HUES48 (cell line): ENCODE measurements around the gene ITK.

Experiments used
- H3K27ac ChIP-seq: one replicate; pipeline ENCODE4 v1.7.0; 2013; ENCODE audit warnings: low read depth, low read length, inconsistent platforms
- H3K27me3 ChIP-seq: 2 replicates; pipeline ENCODE4 v1.6.1; 2013; ENCODE audit warnings: mild to moderate bottlenecking, low read length; ENCODE audit not compliant: control insufficient read depth, insufficient read depth
- H3K36me3 ChIP-seq: 2 replicates; pipeline ENCODE4 v1.6.1; 2013; ENCODE audit warnings: low read length; ENCODE audit not compliant: control insufficient read depth, insufficient read depth
- H3K4me1 ChIP-seq: 2 replicates; pipeline ENCODE4 v1.6.1; 2013; ENCODE audit warnings: mild to moderate bottlenecking, low read length; ENCODE audit not compliant: control insufficient read depth, insufficient read depth
- H3K4me3 ChIP-seq: 2 replicates; pipeline ENCODE4 v1.5.1; 2013; ENCODE audit warnings: mild to moderate bottlenecking, low read depth, low read length
- H3K9ac ChIP-seq: 2 replicates; pipeline ENCODE4 v1.6.1; 2013; ENCODE audit warnings: mild to moderate bottlenecking, low read depth, low read length, moderate library complexity
- H3K9me3 ChIP-seq: 2 replicates; pipeline ENCODE4 v1.6.1; 2013; ENCODE audit warnings: low read length; ENCODE audit not compliant: control insufficient read depth, insufficient read depth

ITK gene

DNA sequence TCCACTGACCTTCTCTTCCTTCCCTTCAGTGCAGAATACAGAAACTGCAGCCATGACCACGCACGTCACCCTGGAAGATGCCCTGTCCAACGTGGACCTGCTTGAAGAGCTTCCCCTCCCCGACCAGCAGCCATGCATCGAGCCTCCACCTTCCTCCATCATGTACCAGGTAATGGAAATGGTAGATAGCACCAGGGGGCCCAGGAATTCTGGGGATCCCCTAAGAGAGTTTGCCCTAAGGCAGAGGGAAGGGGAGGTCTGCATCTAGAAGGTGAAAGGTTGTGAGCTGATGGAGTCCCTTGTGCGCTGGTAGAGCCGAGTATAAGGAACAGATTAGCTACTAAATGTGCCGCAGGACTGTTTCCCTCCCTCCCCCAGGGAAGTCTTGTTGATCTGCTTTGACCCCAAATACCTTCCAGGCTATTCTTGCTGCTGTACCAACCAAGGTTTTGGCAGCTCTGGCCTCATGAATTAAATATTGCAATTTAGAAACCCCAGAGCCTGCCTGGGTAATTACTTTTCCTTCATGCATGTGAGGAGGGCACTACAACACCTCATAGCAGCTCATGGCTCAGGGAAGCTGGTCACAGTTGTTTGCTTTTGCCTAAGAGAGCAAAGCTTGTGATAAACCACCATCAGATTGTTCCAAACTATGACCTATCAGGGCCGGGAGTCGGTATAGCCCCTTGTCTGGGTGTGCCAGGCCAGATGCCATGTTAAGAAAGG is 104.8 kb downstream of the ITK start:
- peaks cover 22% of the 10 kb centered on the region for H3K36me3 ChIP-seq
- H3K4me3 ChIP-seq = no peak overlapping the region
- no peaks in the 10 kb centered on the region for H3K9me3 ChIP-seq
- H3K27ac ChIP-seq = no peak overlapping the region
- no peaks in the 10 kb centered on the region for H3K27me3 ChIP-seq
- no peak overlapping the region for H3K9ac ChIP-seq
- no peaks in the 10 kb centered on the region for H3K4me1 ChIP-seq

DNA sequence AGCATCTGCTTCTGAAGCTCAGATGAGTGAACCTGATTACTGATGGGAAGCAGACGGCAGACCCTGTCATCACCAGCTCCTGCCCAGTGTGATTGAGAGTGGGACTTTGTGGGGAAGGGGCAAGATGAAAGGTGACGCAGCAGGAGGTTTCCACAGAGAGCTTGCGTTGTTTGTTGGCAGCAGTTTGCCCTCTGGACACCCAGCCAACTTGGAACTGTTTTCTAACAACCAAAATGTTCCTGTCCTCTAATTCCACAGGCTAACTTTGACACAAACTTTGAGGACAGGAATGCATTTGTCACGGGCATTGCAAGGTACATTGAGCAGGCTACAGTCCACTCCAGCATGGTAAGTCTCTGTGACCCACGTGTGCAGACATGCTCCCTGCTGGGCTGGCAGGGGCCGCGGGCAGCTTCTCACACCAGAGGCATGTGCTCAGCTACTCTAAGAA is 106.1 kb downstream of the ITK start:
- H3K27ac ChIP-seq = no peak overlapping the region
- H3K4me3 ChIP-seq = no peak overlapping the region
- H3K9ac ChIP-seq = no peak overlapping the region
- no peaks in the 10 kb centered on the region for H3K27me3 ChIP-seq
- H3K4me1 ChIP-seq = no peaks in the 10 kb centered on the region
- H3K9me3 ChIP-seq = no peaks in the 10 kb centered on the region
- peaks cover 33% of the 10 kb centered on the region for H3K36me3 ChIP-seq

DNA sequence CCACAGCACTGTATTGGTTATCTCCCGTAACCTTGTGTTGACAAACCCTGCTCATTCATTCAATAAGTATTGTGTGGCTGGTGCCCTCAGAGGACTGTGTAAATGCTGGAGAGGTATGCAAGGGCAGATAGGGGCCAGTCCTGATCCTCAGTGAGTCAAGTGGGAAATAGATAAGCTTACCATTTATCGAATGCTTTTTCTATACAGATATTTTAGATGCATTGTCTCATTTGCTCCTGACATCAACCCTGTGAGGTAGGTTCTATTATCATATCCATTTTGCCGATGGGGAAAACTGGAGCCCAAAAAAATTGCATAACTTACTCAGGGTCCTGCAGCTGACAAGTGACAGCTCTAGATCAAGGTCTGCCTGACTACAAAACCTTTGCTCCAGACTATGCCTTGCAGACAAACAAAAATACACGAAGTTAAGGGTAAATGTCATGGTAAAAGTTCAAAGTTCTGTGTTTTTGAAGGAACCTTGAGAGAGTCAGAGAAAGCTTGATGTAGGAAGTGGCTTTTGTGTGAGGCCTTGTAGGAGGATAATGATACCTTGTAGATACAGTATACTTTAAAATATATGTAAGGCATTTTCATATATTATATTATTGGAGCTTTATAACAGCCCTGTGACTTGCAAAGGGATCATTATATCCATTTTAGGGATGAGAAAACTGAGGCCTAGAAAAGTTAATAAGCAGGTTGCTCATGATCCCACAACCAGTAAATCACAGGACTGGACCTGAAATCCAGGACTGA is 107.9 kb downstream of the ITK start:
- no peaks in the 10 kb centered on the region for H3K4me1 ChIP-seq
- no peak overlapping the region for H3K27ac ChIP-seq
- no peaks in the 10 kb centered on the region for H3K9me3 ChIP-seq
- no peak overlapping the region for H3K4me3 ChIP-seq
- no peaks in the 10 kb centered on the region for H3K27me3 ChIP-seq
- no peak overlapping the region for H3K9ac ChIP-seq
- H3K36me3 ChIP-seq = peaks cover 33% of the 10 kb centered on the region

DNA sequence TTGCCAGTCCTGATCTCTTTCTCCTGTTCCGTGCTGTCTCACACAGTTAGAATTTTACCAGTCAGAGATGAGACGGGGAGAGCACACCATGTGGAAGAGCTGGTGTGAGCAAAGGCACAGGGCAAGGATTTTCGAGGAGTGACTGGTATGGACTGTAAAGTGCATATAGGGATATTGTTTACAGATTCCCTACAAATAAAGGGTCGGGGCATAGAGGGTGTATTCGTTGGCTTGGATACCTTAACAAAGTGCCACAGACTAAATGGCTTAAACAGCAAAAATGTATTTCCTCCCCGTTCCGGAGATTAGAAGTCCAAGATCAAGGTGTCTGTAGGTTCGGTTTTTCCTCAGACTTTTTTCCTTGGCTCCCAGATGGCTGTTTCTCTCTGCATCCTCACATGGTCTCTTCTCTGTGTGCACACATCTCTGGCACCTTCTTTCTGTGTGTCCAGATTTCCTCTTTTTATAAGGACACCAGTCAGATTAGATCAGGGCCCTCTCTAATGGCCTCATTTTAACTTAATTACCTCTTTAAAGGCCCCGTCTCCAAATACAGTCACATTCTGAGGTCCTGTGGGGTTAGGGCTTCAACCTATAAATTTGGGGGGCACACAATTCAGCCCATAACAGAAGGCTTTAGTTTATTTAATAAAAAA is 108.7 kb downstream of the ITK start:
- Histone ChIP-seq H3K36me3 (peaks cover 33% of the 10 kb centered on the region), H3K4me3 (no peak overlapping the region), H3K9ac (no peak overlapping the region), H3K27ac (no peak overlapping the region), H3K9me3 (no peaks in the 10 kb centered on the region), H3K27me3 (no peaks in the 10 kb centered on the region), H3K4me1 (no peaks in the 10 kb centered on the region)

DNA sequence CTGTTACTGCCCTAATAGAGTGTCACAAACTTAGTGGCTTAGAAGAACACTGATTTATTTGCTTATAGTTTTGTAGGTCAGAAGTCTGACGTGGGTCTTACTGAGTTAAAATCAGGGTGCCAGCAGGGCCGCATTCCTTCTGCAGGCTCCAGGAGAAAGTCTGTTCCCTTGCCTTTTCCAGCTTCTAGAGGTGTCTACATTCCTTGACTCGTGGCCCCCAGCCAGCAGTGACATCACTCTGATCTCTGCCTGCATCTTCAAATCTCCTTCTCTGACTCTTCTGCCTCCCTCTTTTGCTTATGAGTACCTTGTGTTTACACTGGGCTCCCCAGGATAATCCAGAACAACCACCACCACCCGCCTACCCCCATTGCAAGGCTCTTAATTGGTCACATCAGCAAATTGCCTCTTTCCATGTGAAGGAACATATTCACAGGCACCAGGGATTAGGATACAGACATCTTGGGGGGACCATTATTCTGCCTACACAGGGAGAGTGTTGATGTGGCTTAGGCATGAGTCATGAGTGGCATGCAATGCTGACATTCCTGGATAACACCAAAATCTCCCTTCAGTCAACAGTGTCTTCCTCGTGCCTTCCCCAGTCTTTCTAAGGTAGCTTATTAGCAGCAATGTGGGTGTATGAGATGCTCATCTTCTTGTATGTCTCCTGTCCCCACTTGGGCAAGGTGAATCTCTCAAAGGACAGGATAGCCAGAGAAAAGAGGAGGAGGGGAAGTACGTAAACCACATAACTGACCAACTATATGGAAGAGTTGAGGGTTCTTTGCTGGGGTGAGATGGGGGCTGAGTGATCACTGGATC is 109.7 kb downstream of the ITK start:
- no peaks in the 10 kb centered on the region for H3K4me1 ChIP-seq
- no peaks in the 10 kb centered on the region for H3K9me3 ChIP-seq
- H3K36me3 ChIP-seq = peaks cover 33% of the 10 kb centered on the region
- no peak overlapping the region for H3K4me3 ChIP-seq
- H3K27ac ChIP-seq = no peak overlapping the region
- H3K27me3 ChIP-seq = no peaks in the 10 kb centered on the region
- no peak overlapping the region for H3K9ac ChIP-seq

DNA sequence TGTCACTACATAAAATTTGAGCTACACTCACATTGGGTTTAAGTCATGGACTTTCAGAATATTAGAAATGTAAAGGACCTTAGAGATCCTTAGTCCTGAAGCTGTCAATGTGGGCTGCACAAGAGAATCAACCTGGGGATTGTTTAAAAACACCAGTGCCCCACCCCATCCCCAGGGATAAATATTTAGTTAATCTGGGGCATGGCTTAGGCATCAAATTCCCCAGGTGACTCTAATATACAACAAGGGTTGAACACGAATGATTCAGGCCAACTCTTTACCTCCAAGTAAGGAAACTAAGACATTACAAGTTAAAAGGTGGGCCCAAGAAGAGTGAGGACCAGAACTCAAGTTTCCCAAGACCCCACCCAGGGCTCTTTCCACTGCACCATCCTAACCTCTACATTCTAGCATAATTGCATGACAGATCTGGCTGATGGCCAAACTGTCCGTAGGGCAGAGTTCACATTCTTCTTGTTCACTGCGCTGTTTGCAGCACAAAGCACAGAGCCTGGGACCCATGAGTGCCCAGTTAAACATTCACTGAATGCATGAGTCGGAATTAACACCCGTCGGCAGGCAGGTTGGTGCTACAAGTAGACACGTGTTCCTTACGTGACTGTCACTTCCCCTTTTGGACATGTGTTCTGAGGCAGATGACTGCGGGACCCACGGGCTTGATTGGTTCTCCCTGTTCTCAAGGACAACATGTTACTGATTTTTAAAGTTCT is 110.5 kb downstream of the ITK start:
- Histone ChIP-seq H3K9ac (no peak overlapping the region), H3K4me1 (no peaks in the 10 kb centered on the region), H3K4me3 (no peak overlapping the region), H3K27ac (no peak overlapping the region), H3K27me3 (no peaks in the 10 kb centered on the region), H3K9me3 (no peaks in the 10 kb centered on the region), H3K36me3 (peaks cover 33% of the 10 kb centered on the region)

DNA sequence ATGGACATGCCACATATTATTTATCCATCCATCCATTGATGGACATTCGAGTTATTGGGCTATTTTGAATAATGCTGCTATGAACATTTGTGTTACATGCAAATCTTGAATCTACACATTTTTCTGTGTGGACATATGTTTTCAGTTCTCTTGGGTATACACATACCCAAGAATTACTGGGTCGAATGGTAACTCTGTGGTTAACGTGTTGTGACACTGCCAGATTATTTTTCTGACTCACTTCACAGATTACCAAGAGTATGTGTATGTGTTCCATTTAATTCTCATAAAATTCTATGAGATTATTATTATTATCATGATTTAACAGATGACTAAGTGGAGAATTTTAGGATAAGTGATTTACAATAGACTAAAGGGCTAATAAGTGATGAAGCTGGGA is 112.0 kb downstream of the ITK start:
- H3K36me3 ChIP-seq = peaks cover 25% of the 10 kb centered on the region
- no peak overlapping the region for H3K27ac ChIP-seq
- no peak overlapping the region for H3K9ac ChIP-seq
- H3K4me3 ChIP-seq = no peak overlapping the region
- H3K4me1 ChIP-seq = no peaks in the 10 kb centered on the region
- no peaks in the 10 kb centered on the region for H3K27me3 ChIP-seq
- no peaks in the 10 kb centered on the region for H3K9me3 ChIP-seq

DNA sequence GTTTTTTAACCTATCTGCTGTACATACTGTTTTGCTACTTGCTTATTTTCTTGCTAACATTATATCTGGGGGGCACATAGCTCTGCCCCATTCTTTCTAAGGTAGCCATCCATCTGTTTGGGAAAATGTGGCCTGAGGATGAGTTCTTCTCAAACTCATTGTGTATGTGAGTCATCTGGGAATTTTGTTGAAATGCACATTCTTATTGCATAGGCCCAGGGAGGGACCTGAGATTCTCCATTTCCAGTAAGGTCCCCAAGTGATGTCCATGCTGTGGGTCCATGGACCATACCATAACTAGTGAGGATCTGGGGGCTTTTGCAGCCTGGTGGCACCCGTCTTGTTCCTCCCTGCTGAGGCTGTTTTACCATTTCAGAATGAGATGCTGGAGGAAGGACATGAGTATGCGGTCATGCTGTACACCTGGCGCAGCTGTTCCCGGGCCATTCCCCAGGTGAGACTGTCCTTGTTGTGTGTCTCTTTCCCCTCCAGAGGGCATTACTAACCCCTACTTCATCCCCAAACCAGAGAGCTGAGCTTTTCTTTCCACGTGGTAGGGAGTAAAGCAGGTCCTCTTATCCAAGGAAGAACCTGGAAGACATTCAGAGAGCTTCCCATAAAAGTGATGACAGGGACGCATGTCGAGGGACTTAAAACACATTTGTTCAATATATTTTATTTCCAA is 113.9 kb downstream of the ITK start:
- H3K36me3 ChIP-seq = peaks cover 11% of the 10 kb centered on the region; the same call in 1 of the 2 replicates

DNA sequence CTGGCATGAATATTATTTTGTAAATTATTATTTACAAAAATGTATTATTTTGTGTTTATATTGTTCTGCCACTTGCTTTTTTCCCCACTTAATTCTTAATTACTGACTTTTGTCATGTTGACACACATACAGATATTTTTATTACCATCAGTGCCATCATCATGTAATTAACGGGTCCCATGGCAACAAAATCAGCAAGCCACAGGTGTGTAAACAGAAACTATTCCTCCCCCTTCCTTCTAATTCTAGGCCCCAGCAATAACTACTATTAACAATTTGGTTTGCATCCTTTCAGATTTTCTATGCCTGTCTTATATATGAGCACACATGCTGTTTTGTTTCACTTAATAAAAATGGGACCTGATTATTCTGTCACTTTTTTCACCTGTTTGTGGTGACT is 114.6 kb downstream of the ITK start:
- Histone ChIP-seq H3K27ac (no peak overlapping the region), H3K4me1 (no peaks in the 10 kb centered on the region), H3K9me3 (no peaks in the 10 kb centered on the region), H3K27me3 (no peaks in the 10 kb centered on the region), H3K9ac (no peak overlapping the region), H3K36me3 (peaks cover 11% of the 10 kb centered on the region; the same call in 1 of the 2 replicates), H3K4me3 (no peak overlapping the region)

More for the DNA sequence above, 113.9 kb downstream of the ITK start:
- no peak overlapping the region for H3K4me3 ChIP-seq
- H3K27ac ChIP-seq = no peak overlapping the region
- H3K9me3 ChIP-seq = no peaks in the 10 kb centered on the region
- H3K27me3 ChIP-seq = no peaks in the 10 kb centered on the region
- H3K4me1 ChIP-seq = no peaks in the 10 kb centered on the region
- H3K9ac ChIP-seq = no peak overlapping the region

DNA sequence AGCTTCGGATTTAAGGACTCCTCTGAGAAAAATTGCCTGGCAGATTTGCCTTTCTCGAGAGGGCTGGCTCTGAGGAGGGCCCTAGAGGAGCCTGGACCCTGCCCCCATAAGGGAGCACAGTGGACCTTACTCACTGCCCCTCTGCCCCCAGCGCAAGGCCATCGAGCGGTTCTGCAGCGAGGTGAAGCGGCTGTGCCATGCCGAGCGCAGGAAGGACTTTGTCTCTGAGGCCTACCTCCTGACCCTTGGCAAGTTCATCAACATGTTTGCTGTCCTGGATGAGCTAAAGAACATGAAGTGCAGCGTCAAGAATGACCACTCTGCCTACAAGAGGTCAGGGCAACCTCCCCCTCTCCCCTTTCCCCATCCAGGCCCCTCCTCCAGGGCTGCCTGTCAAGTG is 119.9 kb downstream of the ITK start:
- H3K27me3 ChIP-seq = no peaks in the 10 kb centered on the region
- peaks cover 23% of the 10 kb centered on the region for H3K36me3 ChIP-seq
- no peaks in the 10 kb centered on the region for H3K9me3 ChIP-seq
- no peak overlapping the region for H3K4me3 ChIP-seq
- no peak overlapping the region for H3K27ac ChIP-seq
- H3K9ac ChIP-seq = no peak overlapping the region
- H3K4me1 ChIP-seq = no peaks in the 10 kb centered on the region
